Upper lobe of right lung (tissue), 1 donor: ENCODE data around the gene CAMTA1. TPM values are rescaled to one million over a fixed set of nuclear protein-coding genes. Genes with fewer than 3 reads are reported as not detected.
"Not testable (repeated sequence)": the region's sequence is repeated elsewhere in the genome, so short reads cannot be mapped to it uniquely, and the experiment has no call there.

Experiments
- ATAC-seq: fragments of 200-7000 bp; cut with Tn5 transposase; one replicate; pipeline ENCODE4 v1.9.1; 2020; ENCODE audit warnings: mild to moderate bottlenecking, moderate library complexity
- DNase-seq: peaks from one replicate; pipeline ENCODE4 v3.0.0-alpha.2; 2020
- H3K27ac ChIP-seq: fragments of 200-600 bp; one replicate; pipeline ENCODE4 v1.8.0; 2022
- H3K27me3 ChIP-seq: fragments of 200-600 bp; one replicate; pipeline ENCODE4 v1.8.0; 2022; ENCODE audit warnings: mild to moderate bottlenecking
- H3K36me3 ChIP-seq: fragments of 200-600 bp; one replicate; pipeline ENCODE4 v1.8.0; 2022
- H3K4me1 ChIP-seq: fragments of 200-600 bp; one replicate; pipeline ENCODE4 v1.8.0; 2022
- H3K4me3 ChIP-seq: fragments of 200-600 bp; one replicate; pipeline ENCODE4 v1.8.0; 2022; ENCODE audit warnings: mild to moderate bottlenecking
- H3K9me3 ChIP-seq: fragments of 200-600 bp; one replicate; pipeline ENCODE4 v1.8.0; 2022
- CTCF ChIP-seq: fragments of 200-600 bp; IDR thresholded peaks from one replicate; pipeline ENCODE4 v1.8.0; 2022; ENCODE audit warnings: antibody characterized with exemption
- intact Hi-C: fragments of 100-400 bp; cut with DNase I; formaldehyde crosslinking; loops from one replicate; pipeline ENCODE4 v1.11.0; 2022
- total RNA-seq: library from RNA; stranded (reverse); fragmentation: NEBNext Ultra II Directional; extraction: Animal tissue kit (Norgen Biotek cat#: 25700); gene quantifications from one replicate; pipeline ENCODE4 v1.2.1, GENCODE V29; 2021
- donor health status: DM: no; HTN: yes; CAD: no; lungs with severe emphysema.

The CAMTA1 gene
- total RNA-seq, 1 donor from 2014 or later: 63.4 TPM

GRCh38 chr1:7135493-7135892, 350.2 kb downstream of the CAMTA1 start:
- H3K4me1 ChIP-seq: no peaks in the 10 kb centered on the region

GRCh38 chr1:7136166-7136953, 351.1 kb downstream of the CAMTA1 start:
- no peak for TF ChIP-seq CTCF
- no peaks in the 10 kb centered on the region for H3K4me1 ChIP-seq
- no peaks in the 10 kb centered on the region for H3K36me3 ChIP-seq
- intact Hi-C loops: no loop called here
- DNase-seq: no peak
- no peaks in the 10 kb centered on the region for H3K9me3 ChIP-seq
- ATAC-seq: no peak
- H3K27ac ChIP-seq: no peak overlapping the region
- no peak overlapping the region for H3K4me3 ChIP-seq
- H3K27me3 ChIP-seq: no peaks in the 10 kb centered on the region

More at GRCh38 chr1:7135493-7135892, 350.2 kb downstream of the CAMTA1 start:
- Histone ChIP-seq H3K9me3 (no peaks in the 10 kb centered on the region), H3K36me3 (no peaks in the 10 kb centered on the region), H3K4me3 (no peak overlapping the region), H3K27me3 (no peaks in the 10 kb centered on the region), H3K27ac (no peak overlapping the region)
- ATAC-seq: no peak
- intact Hi-C loops: no loop called here
- TF ChIP-seq CTCF: no peak
- no peak for DNase-seq

GRCh38 chr1:7140251-7140650, 355.0 kb downstream of the CAMTA1 start:
- no peaks in the 10 kb centered on the region for H3K36me3 ChIP-seq
- TF ChIP-seq CTCF: no peak
- H3K4me1 ChIP-seq: no peaks in the 10 kb centered on the region
- H3K27ac ChIP-seq: no peak overlapping the region
- intact Hi-C loops: no loop called here
- H3K4me3 ChIP-seq: no peak overlapping the region
- no peaks in the 10 kb centered on the region for H3K9me3 ChIP-seq
- ATAC-seq (no peak), DNase-seq (no peak)
- H3K27me3 ChIP-seq: no peaks in the 10 kb centered on the region

- no peak overlapping the region for H3K27ac ChIP-seq
- H3K4me3 ChIP-seq: no peak overlapping the region
- H3K36me3 ChIP-seq: no peaks in the 10 kb centered on the region
- no peak for TF ChIP-seq CTCF
- H3K4me1 ChIP-seq: peaks cover 4% of the 10 kb centered on the region
- no peaks in the 10 kb centered on the region for H3K27me3 ChIP-seq
- intact Hi-C loops: no loop called here
- no peak for DNase-seq
- H3K9me3 ChIP-seq: no peaks in the 10 kb centered on the region
- ATAC-seq: no peak
These were observed 360.7 kb downstream of the CAMTA1 start for GRCh38 chr1:7145947-7146346.

- ATAC-seq: no peak
- no peak overlapping the region for H3K4me3 ChIP-seq
- DNase-seq: no peak
- intact Hi-C loops: no loop called here
- H3K4me1 ChIP-seq: peaks cover 4% of the 10 kb centered on the region
- H3K27me3 ChIP-seq: no peaks in the 10 kb centered on the region
- no peaks in the 10 kb centered on the region for H3K9me3 ChIP-seq
- H3K27ac ChIP-seq: no peak overlapping the region
- no peaks in the 10 kb centered on the region for H3K36me3 ChIP-seq
- no peak for TF ChIP-seq CTCF
These were observed 361.5 kb downstream of the CAMTA1 start for GRCh38 chr1:7146710-7147109.

GRCh38 chr1:7147581-7148282, 362.5 kb downstream of the CAMTA1 start:
- H3K9me3 ChIP-seq, H3K4me3 ChIP-seq, H3K27me3 ChIP-seq, H3K36me3 ChIP-seq, DNase-seq, intact Hi-C loops, H3K4me1 ChIP-seq, ATAC-seq, H3K27ac ChIP-seq: not testable (repeated sequence)
